ENCODE results near the gene QRICH1.

DNA sequence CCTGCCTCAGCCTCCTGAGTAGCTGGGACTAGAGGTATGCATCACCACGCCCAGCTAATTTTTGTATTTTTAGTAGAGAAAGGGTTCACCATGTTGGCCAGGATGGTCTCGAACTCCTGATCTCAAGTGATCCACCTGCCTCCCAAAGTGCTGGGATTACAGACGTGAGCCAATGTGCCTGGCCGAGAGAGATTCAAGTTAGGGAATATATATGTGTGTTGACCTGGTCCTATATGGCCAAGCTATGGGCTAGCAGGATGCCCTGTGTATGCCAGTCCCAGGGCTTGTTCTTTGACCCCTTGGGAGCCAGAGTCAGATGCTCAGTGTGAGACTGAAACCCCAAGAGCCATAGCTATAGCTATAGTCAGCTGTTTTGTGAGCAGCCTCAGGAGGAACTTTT lies 70.1 kb downstream of the QRICH1 start:
- TF ChIP-seq, protein P1, sequence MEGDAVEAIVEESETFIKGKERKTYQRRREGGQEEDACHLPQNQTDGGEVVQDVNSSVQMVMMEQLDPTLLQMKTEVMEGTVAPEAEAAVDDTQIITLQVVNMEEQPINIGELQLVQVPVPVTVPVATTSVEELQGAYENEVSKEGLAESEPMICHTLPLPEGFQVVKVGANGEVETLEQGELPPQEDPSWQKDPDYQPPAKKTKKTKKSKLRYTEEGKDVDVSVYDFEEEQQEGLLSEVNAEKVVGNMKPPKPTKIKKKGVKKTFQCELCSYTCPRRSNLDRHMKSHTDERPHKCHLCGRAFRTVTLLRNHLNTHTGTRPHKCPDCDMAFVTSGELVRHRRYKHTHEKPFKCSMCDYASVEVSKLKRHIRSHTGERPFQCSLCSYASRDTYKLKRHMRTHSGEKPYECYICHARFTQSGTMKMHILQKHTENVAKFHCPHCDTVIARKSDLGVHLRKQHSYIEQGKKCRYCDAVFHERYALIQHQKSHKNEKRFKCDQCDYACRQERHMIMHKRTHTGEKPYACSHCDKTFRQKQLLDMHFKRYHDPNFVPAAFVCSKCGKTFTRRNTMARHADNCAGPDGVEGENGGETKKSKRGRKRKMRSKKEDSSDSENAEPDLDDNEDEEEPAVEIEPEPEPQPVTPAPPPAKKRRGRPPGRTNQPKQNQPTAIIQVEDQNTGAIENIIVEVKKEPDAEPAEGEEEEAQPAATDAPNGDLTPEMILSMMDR (IDR thresholded peaks at IDR 0.05) = no peak
- no peak for TF ChIP-seq ZFX (IDR thresholded peaks at IDR 0.05; ENCODE audit: borderline replicate concordance)

All from 22Rv1 (cell line).